Sigmoid colon (tissue), 7 donors: ENCODE measurements around the gene OPCML. TPM values are rescaled to one million over a fixed set of nuclear protein-coding genes. Genes with fewer than 3 reads are reported as not detected.

ENCODE experiments used
- DNase-seq: peaks from one replicate; pipeline ENCODE4 v3.0.0-alpha.2; 2019
- H3K27ac ChIP-seq, 4 donors: fragments of 200-600 bp; sonication (generic); one replicate each; pipeline ENCODE4 v1.5.1; 2016 to 2019; ENCODE audit warnings: mild to moderate bottlenecking in 1 of 4
- H3K27me3 ChIP-seq, 3 donors: fragments of 200-600 bp; sonication (generic); one replicate each; pipeline ENCODE4 v1.5.1; 2019; ENCODE audit warnings: mild to moderate bottlenecking in 1 of 3
- H3K36me3 ChIP-seq, 4 donors: fragments of 200-600 bp; sonication (generic); one replicate each; pipeline ENCODE4 v1.5.1; 2016 to 2019
- H3K4me1 ChIP-seq, 4 donors: fragments of 200-600 bp; sonication (generic); one replicate each; pipeline ENCODE4 v1.5.1; 2017 to 2019
- H3K4me3 ChIP-seq, 4 donors: fragments of 200-600 bp; sonication (generic); one replicate each; pipeline ENCODE4 v1.5.1; 2017 to 2019; ENCODE audit warnings: mild to moderate bottlenecking in 2 of 4, moderate library complexity in 1 of 4
- H3K9me3 ChIP-seq, 4 donors: fragments of 200-600 bp in 3 of 4; sonication (generic) in 3 of 4; one replicate each; pipeline versions ENCODE4 v1.5.1 to v1.6.1; 2013 to 2019
- EP300 ChIP-seq, 4 donors: sonication (generic); formaldehyde crosslinking; IDR thresholded peaks; one replicate each; pipeline ENCODE4 v1.6.1; 2017; ENCODE audit warnings: antibody characterized with exemption in 4 of 4
- POLR2A ChIP-seq, 2 donors: fragments of 450-650 bp; IDR thresholded peaks; one replicate each; pipeline ENCODE4 v1.6.1; 2016; ENCODE audit warnings: antibody characterized with exemption in 2 of 2, mild to moderate bottlenecking in 2 of 2, moderate library complexity in 2 of 2
- POLR2AphosphoS5 ChIP-seq, 4 donors: sonication (generic); formaldehyde crosslinking; IDR thresholded peaks; one replicate each; pipeline ENCODE4 v1.6.1; 2017; ENCODE audit warnings: antibody characterized with exemption in 4 of 4
- WGBS, 2 donors: extraction: QIAGEN DNeasy Blood & Tissue Kit; methylation state at CpG; one replicate each; pipeline ENCODE4 v1.1.7; 2013; 5-methylcytosine and 5-hydroxymethylcytosine counted together
- intact Hi-C: fragments of 100-400 bp; cut with DNase I; formaldehyde crosslinking; loops from one replicate; pipeline ENCODE4 v1.15.1; 2023
- polyA plus RNA-seq, 3 donors: library from polyadenylated mRNA; stranded (reverse); fragments of 200-250 nt; gene quantifications; one replicate each; pipeline ENCODE4 v1.2.3, GENCODE V29; 2013
- total RNA-seq, 4 donors: library from RNA; depleted of rRNA; stranded (reverse); fragments of >200 nt; gene quantifications; one replicate each; pipeline ENCODE4 v1.1.0, GENCODE V29; 2016
- TF ChIP-seq, protein P1 (sequence below), 4 experiments: fragments of 450-650 bp in 3 of 4; fragments of 200-600 bp in 1 of 4; IDR thresholded peaks; one replicate each; pipeline ENCODE4 v1.5.1; 2016 to 2019; ENCODE audit warnings: antibody characterized with exemption in 4 of 4, mild to moderate bottlenecking in 3 of 4, moderate library complexity in 2 of 4
- donor health status: healthy with polysubstance abuse.
- donor health status: Bipolar disorder and iron deficiency.
- donor health status: healthy.

The OPCML gene
- total and polyA plus RNA-seq, 7 donors = under 0.01 to 0.14 (median 0.03) TPM; not detected in 4

DNA sequence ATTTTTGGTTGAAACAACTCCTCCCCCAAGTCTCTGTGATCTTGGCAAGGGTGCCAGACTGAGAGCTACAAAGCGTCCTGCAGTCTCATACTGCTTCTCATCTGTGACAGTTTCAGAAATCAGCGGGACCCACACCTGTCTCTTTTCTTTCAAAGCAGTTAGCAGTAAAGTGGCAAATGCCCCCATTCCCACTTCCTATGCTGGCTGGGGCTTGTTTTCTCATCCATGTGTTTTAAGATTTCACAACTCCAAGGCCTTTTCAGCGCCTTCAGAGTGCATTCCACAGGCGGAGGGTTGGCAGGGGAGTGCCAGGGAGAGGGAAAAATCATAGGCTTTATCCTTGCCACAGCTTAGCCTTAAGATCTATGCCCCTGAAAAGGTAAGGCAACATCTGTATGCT is 493.5 kb downstream of the OPCML start:
- no peaks in the 10 kb centered on the region for H3K4me1 ChIP-seq

DNA sequence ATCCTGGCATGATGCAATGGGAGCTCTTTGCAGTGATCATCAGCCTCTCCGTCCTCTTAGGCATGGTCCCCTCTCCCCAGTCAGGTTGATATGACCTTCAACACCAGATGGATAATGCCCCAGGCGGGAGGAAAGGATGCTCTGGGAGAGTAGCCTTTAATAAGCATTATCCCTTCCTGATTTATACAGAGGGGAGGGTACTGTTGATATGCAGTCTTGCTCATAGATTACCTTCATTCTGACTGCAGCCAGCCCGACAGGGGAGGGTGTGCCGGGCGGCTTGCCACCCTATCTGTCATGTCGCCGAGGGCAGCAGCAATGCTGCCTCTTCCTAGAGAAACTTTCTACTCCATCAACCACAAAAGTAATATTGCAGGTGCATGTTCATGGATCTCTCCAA is 497.4 kb downstream of the OPCML start:
- intact Hi-C loops = no loop called here

More for the DNA sequence above, 493.5 kb downstream of the OPCML start:
- WGBS, 2 donors = 23 to 33% methylated on average over 4 of the region's 4 CpGs
- intact Hi-C loops = no loop called here
- H3K27ac ChIP-seq = no peak overlapping the region
- TF ChIP-seq, protein P1, sequence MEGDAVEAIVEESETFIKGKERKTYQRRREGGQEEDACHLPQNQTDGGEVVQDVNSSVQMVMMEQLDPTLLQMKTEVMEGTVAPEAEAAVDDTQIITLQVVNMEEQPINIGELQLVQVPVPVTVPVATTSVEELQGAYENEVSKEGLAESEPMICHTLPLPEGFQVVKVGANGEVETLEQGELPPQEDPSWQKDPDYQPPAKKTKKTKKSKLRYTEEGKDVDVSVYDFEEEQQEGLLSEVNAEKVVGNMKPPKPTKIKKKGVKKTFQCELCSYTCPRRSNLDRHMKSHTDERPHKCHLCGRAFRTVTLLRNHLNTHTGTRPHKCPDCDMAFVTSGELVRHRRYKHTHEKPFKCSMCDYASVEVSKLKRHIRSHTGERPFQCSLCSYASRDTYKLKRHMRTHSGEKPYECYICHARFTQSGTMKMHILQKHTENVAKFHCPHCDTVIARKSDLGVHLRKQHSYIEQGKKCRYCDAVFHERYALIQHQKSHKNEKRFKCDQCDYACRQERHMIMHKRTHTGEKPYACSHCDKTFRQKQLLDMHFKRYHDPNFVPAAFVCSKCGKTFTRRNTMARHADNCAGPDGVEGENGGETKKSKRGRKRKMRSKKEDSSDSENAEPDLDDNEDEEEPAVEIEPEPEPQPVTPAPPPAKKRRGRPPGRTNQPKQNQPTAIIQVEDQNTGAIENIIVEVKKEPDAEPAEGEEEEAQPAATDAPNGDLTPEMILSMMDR (IDR thresholded peaks at IDR 0.05) = no peak
- TF ChIP-seq POLR2AphosphoS5 (IDR thresholded peaks at IDR 0.05) = no peak
- TF ChIP-seq POLR2A (IDR thresholded peaks at IDR 0.05) = no peak
- TF ChIP-seq EP300 (IDR thresholded peaks at IDR 0.05) = no peak
- DNase-seq = no peak
- no peaks in the 10 kb centered on the region for H3K36me3 ChIP-seq
- H3K27me3 ChIP-seq = peaks cover 0 to 18% (median 0%) of the 10 kb centered on the region in 3 donors
- no peak overlapping the region for H3K4me3 ChIP-seq
- H3K9me3 ChIP-seq = no peaks in the 10 kb centered on the region

DNA sequence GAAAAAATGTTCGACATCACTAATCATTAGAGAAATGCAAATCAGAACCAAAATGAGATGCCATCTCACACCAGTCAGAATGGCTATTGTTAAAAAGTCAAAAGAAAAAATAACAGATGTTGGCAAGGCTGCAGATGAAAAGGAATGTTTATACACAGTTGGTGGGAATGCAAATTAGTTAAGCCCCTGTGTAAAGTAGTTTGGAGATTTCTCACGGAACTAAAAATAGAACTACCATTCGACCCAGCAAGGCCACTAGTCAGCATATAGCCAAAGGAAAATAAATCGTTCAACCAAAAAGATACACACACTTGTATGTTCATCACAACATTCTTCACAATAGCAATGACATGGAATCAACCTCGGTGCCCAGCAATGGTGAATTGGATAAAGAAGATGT is 503.2 kb downstream of the OPCML start:
- intact Hi-C loops = no loop called here
- 63 to 67% methylated on average over 5 of the region's 5 CpGs for WGBS, 2 donors
- Histone ChIP-seq H3K27ac (no peak overlapping the region), H3K9me3 (no peaks in the 10 kb centered on the region), H3K4me1 (no peaks in the 10 kb centered on the region), H3K4me3 (no peak overlapping the region), H3K36me3 (no peaks in the 10 kb centered on the region), H3K27me3 (peaks cover 0 to 3% (median 0%) of the 10 kb centered on the region in 3 donors)
- DNase-seq = no peak
- TF ChIP-seq POLR2A (IDR thresholded peaks at IDR 0.05) = no peak
- TF ChIP-seq, protein P1 (IDR thresholded peaks at IDR 0.05) = no peak

More for the DNA sequence above, 497.4 kb downstream of the OPCML start:
- no peak for DNase-seq
- no peaks in the 10 kb centered on the region for H3K4me1 ChIP-seq
- peaks cover 0 to 3% (median 0%) of the 10 kb centered on the region in 3 donors for H3K27me3 ChIP-seq
- no peaks in the 10 kb centered on the region for H3K9me3 ChIP-seq
- TF ChIP-seq POLR2AphosphoS5 (IDR thresholded peaks at IDR 0.05) = no peak
- TF ChIP-seq, protein P1 (IDR thresholded peaks at IDR 0.05) = no peak
- TF ChIP-seq EP300 (IDR thresholded peaks at IDR 0.05) = no peak
- no peak for TF ChIP-seq POLR2A (IDR thresholded peaks at IDR 0.05)
- 77 to 80% methylated on average over 7 of the region's 7 CpGs for WGBS, 2 donors
- no peak overlapping the region for H3K4me3 ChIP-seq
- no peaks in the 10 kb centered on the region for H3K36me3 ChIP-seq
- no peak overlapping the region for H3K27ac ChIP-seq

DNA sequence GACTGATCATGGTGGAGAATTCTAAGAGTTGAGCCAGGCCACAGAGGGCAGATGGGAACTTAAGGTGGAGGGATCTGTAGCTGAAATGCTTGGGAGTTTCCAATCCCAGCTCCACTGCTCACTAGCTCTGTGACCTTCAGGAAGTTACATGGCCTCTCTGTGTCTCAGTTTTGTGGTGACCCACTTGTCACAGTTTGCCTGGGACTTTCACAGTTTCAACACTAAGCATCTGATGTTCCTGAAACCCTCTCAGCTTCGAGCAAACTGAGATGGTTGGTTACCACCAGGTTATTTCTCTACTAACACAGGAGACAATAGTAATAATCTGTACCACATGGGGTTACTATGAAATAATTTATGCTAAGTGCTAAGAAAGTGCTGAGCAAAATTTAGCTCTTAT is 505.3 kb downstream of the OPCML start:
- intact Hi-C loops = no loop called here
- no peak for DNase-seq
- no peak for TF ChIP-seq POLR2A (IDR thresholded peaks at IDR 0.05)
- TF ChIP-seq POLR2AphosphoS5 (IDR thresholded peaks at IDR 0.05) = no peak
- TF ChIP-seq, protein P1 (IDR thresholded peaks at IDR 0.05) = no peak
- TF ChIP-seq EP300 (IDR thresholded peaks at IDR 0.05) = no peak
- 41 to 86% methylated on average over 1 of the region's 1 CpG for WGBS, 2 donors
- peaks cover 0 to 3% (median 0%) of the 10 kb centered on the region in 3 donors for H3K27me3 ChIP-seq
- H3K4me3 ChIP-seq = no peak overlapping the region
- H3K27ac ChIP-seq = no peak overlapping the region
- H3K9me3 ChIP-seq = no peaks in the 10 kb centered on the region
- H3K36me3 ChIP-seq = no peaks in the 10 kb centered on the region
- H3K4me1 ChIP-seq = no peaks in the 10 kb centered on the region

DNA sequence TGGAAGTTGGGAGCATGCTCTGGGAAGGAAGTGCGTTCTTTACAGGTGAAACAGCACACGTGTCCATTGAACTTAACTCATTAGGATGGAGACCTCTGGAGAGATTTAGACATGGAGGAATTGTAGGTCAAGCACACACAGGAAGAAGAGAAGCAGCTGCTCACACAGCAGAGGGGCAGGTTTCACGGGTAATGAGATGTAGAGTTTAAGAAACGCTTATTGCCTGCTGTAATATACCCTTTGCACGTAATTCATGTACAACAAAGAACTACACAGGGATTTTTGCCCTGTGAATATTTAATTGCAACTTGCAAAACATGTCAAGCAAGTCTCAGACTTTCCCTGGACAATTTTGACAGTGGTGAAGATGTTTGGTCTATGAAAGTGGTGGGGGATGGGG is 508.0 kb downstream of the OPCML start:
- 60 to 75% methylated on average over 5 of the region's 5 CpGs for WGBS, 2 donors
- Histone ChIP-seq H3K4me3 (no peak overlapping the region), H3K27ac (no peak overlapping the region), H3K4me1 (no peaks in the 10 kb centered on the region), H3K36me3 (no peaks in the 10 kb centered on the region), H3K27me3 (no peaks in the 10 kb centered on the region), H3K9me3 (no peaks in the 10 kb centered on the region)
- no peak for DNase-seq
- intact Hi-C loops = no loop called here
- TF ChIP-seq POLR2AphosphoS5 (IDR thresholded peaks at IDR 0.05) (no peak), POLR2A (IDR thresholded peaks at IDR 0.05) (no peak), EP300 (IDR thresholded peaks at IDR 0.05) (no peak)
- TF ChIP-seq, protein P1 (IDR thresholded peaks at IDR 0.05) = no peak
